B cell (primary cell): ENCODE measurements around the gene CMTM5. TPM values are rescaled to one million over a fixed set of nuclear protein-coding genes. Genes with fewer than 3 reads are reported as not detected.

ENCODE experiments used
- ATAC-seq: fragments of 200-7000 bp; cut with Tn5 transposase; one replicate; pipeline ENCODE4 v1.10.0; 2021; ENCODE audit warnings: low read depth, mild to moderate bottlenecking, moderate number of reproducible peaks, moderate library complexity
- CTCF ChIA-PET: fragments of 350-600 bp; sonication (Branson Sonifier 250); formaldehyde crosslinking; loops from one replicate; lab custom pipeline; 2021; ENCODE audit warnings: antibody characterized with exemption, inconsistent platforms; lab: Charles Lee
- POLR2A ChIA-PET: fragments of 350-600 bp; sonication (Branson Sonifier 250); formaldehyde crosslinking; loops from one replicate; lab custom pipeline; 2021; ENCODE audit warnings: antibody characterized with exemption; lab: Charles Lee
- DNase-seq: peaks from one replicate; pipeline ENCODE4 v3.0.0; 2013
- H2AFZ ChIP-seq: 2 replicates; pipeline ENCODE4 v1.6.1; 2012; ENCODE audit warnings: mild to moderate bottlenecking, low read depth, low read length; ENCODE audit not compliant: insufficient read depth, poor library complexity, severe bottlenecking
- H3K27ac ChIP-seq, 2 donors: 1 replicate in 1 of 2; 2 replicates in 1 of 2; pipeline ENCODE4 v1.5.1; 2012 to 2013; ENCODE audit warnings: low read length in 2 of 2, mild to moderate bottlenecking in 2 of 2, moderate library complexity in 1 of 2
- H3K27me3 ChIP-seq, 4 experiments: fragments of 200-600 bp in 1 of 4; sonication (generic) in 1 of 4; replicated peaks in 1 of 4; 1 replicate in 2 of 4; 2 replicates in 2 of 4; pipeline versions ENCODE4 v1.6.1 to v1.7.0; 2013 to 2016; ENCODE audit warnings: low read length in 3 of 4, mild to moderate bottlenecking in 2 of 4, mixed read lengths in 1 of 4, moderate library complexity in 1 of 4; ENCODE audit not compliant: insufficient read depth in 4 of 4, control insufficient read depth in 3 of 4; ENCODE audit errors: control extremely low read depth in 1 of 4
- H3K36me3 ChIP-seq, 2 experiments: replicated peaks in 1 of 2; 1 replicate in 1 of 2; 2 replicates in 1 of 2; pipeline versions ENCODE4 v1.6.1 to v1.7.1; 2013; ENCODE audit warnings: low read length in 1 of 2; ENCODE audit not compliant: insufficient read depth in 2 of 2, control insufficient read depth in 1 of 2; ENCODE audit errors: control extremely low read depth in 1 of 2, extremely low read depth in 1 of 2
- H3K4me1 ChIP-seq, 2 donors: fragments of 200-600 bp in 1 of 2; sonication (generic) in 1 of 2; 1 replicate in 1 of 2; 2 replicates in 1 of 2; pipeline versions ENCODE4 v1.5.1 to v1.6.1; 2013 to 2017; ENCODE audit warnings: low read length in 2 of 2; ENCODE audit not compliant: control insufficient read depth in 2 of 2, insufficient read depth in 2 of 2
- H3K4me2 ChIP-seq: replicated peaks from 2 replicates; pipeline ENCODE3; 2012; ENCODE audit warnings: mild to moderate bottlenecking, low read depth, low read length; ENCODE audit not compliant: poor library complexity, severe bottlenecking
- H3K4me3 ChIP-seq, 5 experiments: fragments of 200-600 bp in 1 of 5; sonication (generic) in 1 of 5; 1 replicate in 3 of 5; 2 replicates in 2 of 5; pipeline versions ENCODE4 v1.5.1 to v1.7.0; 2011 to 2016; ENCODE audit warnings: low read length in 4 of 5, mild to moderate bottlenecking in 4 of 5, low read depth in 2 of 5, control low read depth in 1 of 5, moderate library complexity in 1 of 5; ENCODE audit not compliant: insufficient read depth in 1 of 5; ENCODE audit errors: control extremely low read depth in 1 of 5, extremely low read depth in 1 of 5
- H3K79me2 ChIP-seq: fragments of 200-600 bp; sonication (generic); one replicate; pipeline ENCODE4 v1.6.0; 2016; ENCODE audit warnings: low read length; ENCODE audit not compliant: control insufficient read depth, insufficient read depth
- H3K9ac ChIP-seq: fragments of 200-600 bp; sonication (generic); 2 replicates; pipeline ENCODE4 v1.6.1; 2017; ENCODE audit warnings: mild to moderate bottlenecking, low read length, moderate library complexity
- H3K9me3 ChIP-seq, 3 donors: one replicate each; pipeline versions ENCODE4 v1.6.1 to v1.7.1; 2013; ENCODE audit warnings: low read length in 2 of 3; ENCODE audit not compliant: control insufficient read depth in 2 of 3, insufficient read depth in 1 of 3; ENCODE audit errors: control extremely low read depth in 1 of 3
- H4K20me1 ChIP-seq: 2 replicates; pipeline ENCODE4 v1.6.0; 2012; ENCODE audit warnings: mild to moderate bottlenecking, low read length; ENCODE audit not compliant: insufficient read depth, control insufficient read depth, poor library complexity, severe bottlenecking
- H3K27ac Mint-ChIP-seq: one replicate; pipeline ENCODE4 v1.8.0; 2021; ENCODE audit warnings: mixed read lengths
- H3K27me3 Mint-ChIP-seq: one replicate; pipeline ENCODE4 v1.8.0; 2021; ENCODE audit warnings: mixed read lengths
- H3K4me1 Mint-ChIP-seq: one replicate; pipeline ENCODE4 v1.8.0; 2021; ENCODE audit warnings: mixed read lengths
- H3K4me3 Mint-ChIP-seq: one replicate; pipeline ENCODE4 v1.8.0; 2021; ENCODE audit warnings: mixed read lengths
- H3K9me3 Mint-ChIP-seq: one replicate; pipeline ENCODE4 v1.8.0; 2022; ENCODE audit warnings: mixed read lengths; ENCODE audit not compliant: insufficient read depth
- CTCF ChIP-seq: fragments of 200-600 bp; IDR thresholded peaks from one replicate; pipeline ENCODE4 v1.8.0; 2022; ENCODE audit warnings: antibody characterized with exemption, mild to moderate bottlenecking
- EZH2 ChIP-seq: IDR thresholded peaks from 2 replicates; pipeline ENCODE4 v1.6.1; 2012; ENCODE audit warnings: borderline replicate concordance, low read depth, mild to moderate bottlenecking, moderate library complexity, low read length; ENCODE audit not compliant: insufficient read depth, poor library complexity, severe bottlenecking
- WGBS: methylation state at CpG from one replicate; pipeline ENCODE4 v1.1.5; 2013; ENCODE audit warnings: missing lambda C conversion rate; ENCODE audit not compliant: insufficient coverage; 5-methylcytosine and 5-hydroxymethylcytosine counted together
- intact Hi-C: fragments of 100-400 bp; cut with micrococcal nuclease; formaldehyde crosslinking; loops from one replicate; pipeline ENCODE4 v1.10.0; 2022
- polyA plus RNA-seq: library from polyadenylated mRNA; depleted of rRNA; stranded (reverse); fragments of >200 nt; gene quantifications from 2 replicates; pipeline ENCODE4 v1.2.3, GENCODE V29; 2012
- total RNA-seq, 2 donors: library from RNA; stranded (reverse); fragments of 120-200 nt in 1 of 2; gene quantifications; 1 replicate in 1 of 2; 2 replicates in 1 of 2; pipeline versions ENCODE4 v1.2.3 to v1.2.4, GENCODE V29; 2013 to 2022

Gene CMTM5
- total and polyA plus RNA-seq, 2 donors (not counting 1 experiment from before 2014, with no cell fraction given), result 0.18 TPM; not detected in 1

DNA sequence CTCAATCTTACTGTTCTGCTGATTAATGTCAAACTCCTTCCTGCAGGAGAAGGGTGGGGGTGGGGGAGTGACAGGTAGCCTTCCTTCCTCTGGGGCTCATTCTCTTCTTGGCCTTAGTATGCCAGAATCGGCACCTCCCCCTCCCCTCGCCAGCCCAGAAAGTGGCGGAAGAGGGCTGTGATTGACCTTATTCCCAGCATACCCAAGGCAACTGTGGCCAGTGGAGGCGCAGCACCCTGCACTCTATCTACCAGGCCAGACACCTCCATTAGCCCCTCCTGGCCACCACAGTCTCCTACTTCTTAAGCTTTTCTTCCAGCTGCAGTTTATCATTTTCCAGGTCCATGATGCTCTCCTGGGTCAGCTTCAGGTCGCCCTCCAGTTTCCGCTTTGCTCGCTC, 15.8 kb downstream of the CMTM5 start:
- ATAC-seq (no peak), DNase-seq (no peak)
- H3K36me3 ChIP-seq, result no peaks in the 10 kb centered on the region
- no peak overlapping the region for H3K4me3 ChIP-seq
- Mint-ChIP-seq H3K4me3 (no peak overlapping the region), H3K27ac (no peak overlapping the region), H3K27me3 (peaks cover 31% of the 10 kb centered on the region), H3K9me3 (no peaks in the 10 kb centered on the region), H3K4me1 (no peaks in the 10 kb centered on the region)
- WGBS, result 89% methylated on average over 4 of the region's 7 CpGs
- no peaks in the 10 kb centered on the region for H4K20me1 ChIP-seq
- TF ChIP-seq CTCF (no peak), EZH2 (no peak)
- no peak overlapping the region for H3K9ac ChIP-seq
- intact Hi-C loops, result no loop called here
- ChIA-PET POLR2A (no interaction called here), CTCF (interaction anchor here (3.2 kb wide), 1 partner anchor 13 kb away, joined by 12 read pairs; no protein-coding TSS in a partner anchor)
- no peaks in the 10 kb centered on the region for H3K4me1 ChIP-seq
- no peaks in the 10 kb centered on the region for H3K79me2 ChIP-seq
- no peaks in the 10 kb centered on the region for H3K9me3 ChIP-seq
- H3K27me3 ChIP-seq, result peaks cover 0 to 12% (median 0%) of the 10 kb centered on the region in 4 experiments
- H3K27ac ChIP-seq, result no peak overlapping the region
- no peak overlapping the region for H3K4me2 ChIP-seq
- H2AFZ ChIP-seq, result no peak overlapping the region

DNA sequence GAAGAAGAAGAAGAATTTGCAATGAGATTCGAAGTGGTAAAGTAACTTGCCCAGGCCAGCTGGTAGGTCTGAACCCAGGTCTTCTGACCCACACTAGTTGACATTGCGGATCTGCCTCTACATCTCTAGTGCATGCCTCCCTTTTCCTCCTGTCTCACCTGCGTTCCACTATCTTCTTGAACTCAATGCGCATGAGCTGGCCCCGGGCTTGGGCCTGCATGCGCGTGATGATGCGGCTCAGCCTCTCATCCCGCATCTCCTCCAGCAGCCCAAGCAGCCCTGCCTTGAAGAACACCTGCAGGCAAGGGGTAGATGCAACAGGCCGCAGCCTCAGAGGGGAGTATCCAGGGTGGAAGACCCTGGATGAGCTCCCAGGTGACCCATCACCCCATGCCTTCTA, 19.3 kb downstream of the CMTM5 start:
- Histone ChIP-seq H3K9me3 (no peaks in the 10 kb centered on the region), H3K27ac (no peak overlapping the region), H3K79me2 (no peaks in the 10 kb centered on the region), H4K20me1 (no peaks in the 10 kb centered on the region), H3K27me3 (peaks cover 0 to 3% (median 0%) of the 10 kb centered on the region in 4 experiments), H3K4me3 (no peak overlapping the region), H3K4me2 (no peak overlapping the region), H2AFZ (no peak overlapping the region), H3K9ac (no peak overlapping the region), H3K4me1 (no peaks in the 10 kb centered on the region), H3K36me3 (no peaks in the 10 kb centered on the region)
- H3K4me3 Mint-ChIP-seq, result no peak overlapping the region
- ATAC-seq, result no peak
- H3K9me3 Mint-ChIP-seq, result no peaks in the 10 kb centered on the region
- intact Hi-C loops, result no loop called here
- CTCF ChIA-PET, result no interaction called here
- DNase-seq, result no peak
- 93% methylated on average over 8 of the region's 10 CpGs for WGBS
- H3K27ac Mint-ChIP-seq, result no peak overlapping the region
- peaks cover 30% of the 10 kb centered on the region for H3K27me3 Mint-ChIP-seq
- TF ChIP-seq EZH2, result no peak
- TF ChIP-seq CTCF, result no peak
- no peaks in the 10 kb centered on the region for H3K4me1 Mint-ChIP-seq
- POLR2A ChIA-PET, result no interaction called here
